CD14-positive monocyte (primary cell): ENCODE results near the gene SLC43A2. TPM values are rescaled to one million over a fixed set of nuclear protein-coding genes. Genes with fewer than 3 reads are reported as not detected.

Experiments
- DNase-seq, 3 donors: peaks; one replicate each; pipeline ENCODE4 v3.0.0-alpha.2; 2011 to 2022
- H2AFZ ChIP-seq: 2 replicates; pipeline ENCODE4 v1.6.0; 2012; ENCODE audit warnings: mild to moderate bottlenecking, low read depth, low read length, inconsistent platforms; ENCODE audit not compliant: insufficient read depth, poor library complexity, severe bottlenecking
- H3K27ac ChIP-seq, 2 donors: 1 replicate in 1 of 2; 2 replicates in 1 of 2; pipeline ENCODE4 v1.5.1; 2012 to 2013; ENCODE audit warnings: low read length in 2 of 2, control low read depth in 1 of 2, inconsistent platforms in 1 of 2, low read depth in 1 of 2, mild to moderate bottlenecking in 1 of 2
- H3K27me3 ChIP-seq, 2 donors: one replicate each; pipeline versions ENCODE4 v1.6.0 to v1.6.1; 2011 to 2013; ENCODE audit warnings: low read length in 2 of 2; ENCODE audit not compliant: control insufficient read depth in 2 of 2, insufficient read depth in 2 of 2
- H3K36me3 ChIP-seq, 2 donors: replicated peaks in 1 of 2; 1 replicate in 1 of 2; 2 replicates in 1 of 2; pipeline versions ENCODE4 v1.5.1 to v1.6.1; 2012 to 2013; ENCODE audit warnings: low read length in 2 of 2, control low read depth in 1 of 2, inconsistent platforms in 1 of 2, mild to moderate bottlenecking in 1 of 2; ENCODE audit not compliant: insufficient read depth in 2 of 2, control insufficient read depth in 1 of 2
- H3K4me1 ChIP-seq, 2 donors: 1 replicate in 1 of 2; 2 replicates in 1 of 2; pipeline versions ENCODE4 v1.5.1 to v1.6.1; 2012 to 2013; ENCODE audit warnings: low read length in 2 of 2, control low read depth in 1 of 2, inconsistent platforms in 1 of 2, mild to moderate bottlenecking in 1 of 2, moderate library complexity in 1 of 2; ENCODE audit not compliant: insufficient read depth in 2 of 2, control insufficient read depth in 1 of 2
- H3K4me2 ChIP-seq: replicated peaks from 2 replicates; pipeline ENCODE3; 2012; ENCODE audit warnings: low read length, moderate library complexity, mild to moderate bottlenecking; ENCODE audit not compliant: poor library complexity, severe bottlenecking; ENCODE audit errors: extremely low read depth
- H3K4me3 ChIP-seq, 3 experiments: fragments of 200-600 bp in 1 of 3; sonication (generic) in 1 of 3; replicated peaks in 1 of 3; 1 replicate in 2 of 3; 2 replicates in 1 of 3; pipeline ENCODE4 v1.5.1; 2011 to 2013; ENCODE audit warnings: low read length in 3 of 3, mild to moderate bottlenecking in 3 of 3, control low read depth in 2 of 3, low read depth in 2 of 3, inconsistent platforms in 1 of 3, moderate library complexity in 1 of 3
- H3K79me2 ChIP-seq: 2 replicates; pipeline ENCODE4 v1.6.0; 2012; ENCODE audit warnings: mild to moderate bottlenecking, control low read depth, inconsistent platforms, low read length, moderate library complexity; ENCODE audit not compliant: insufficient read depth
- H3K9ac ChIP-seq: 2 replicates; pipeline ENCODE4 v1.6.0; 2017; ENCODE audit warnings: low read length, mild to moderate bottlenecking; ENCODE audit not compliant: insufficient read depth, poor library complexity, severe bottlenecking
- H3K9me3 ChIP-seq, 2 donors: replicated peaks in 1 of 2; 1 replicate in 1 of 2; 2 replicates in 1 of 2; pipeline versions ENCODE4 v1.5.1 to v1.6.1; 2012 to 2013; ENCODE audit warnings: low read length in 2 of 2, control low read depth in 1 of 2; ENCODE audit not compliant: control insufficient read depth in 1 of 2, insufficient read depth in 1 of 2
- H4K20me1 ChIP-seq: 2 replicates; pipeline ENCODE4 v1.6.0; 2012; ENCODE audit warnings: mild to moderate bottlenecking, low read length, control low read depth, moderate library complexity; ENCODE audit not compliant: insufficient read depth
- H3K27ac Mint-ChIP-seq, 7 donors: one replicate each; pipeline ENCODE4 v1.8.0; 2020; ENCODE audit warnings: mild to moderate bottlenecking in 7 of 7, mixed read lengths in 7 of 7, moderate library complexity in 6 of 7, inconsistent platforms in 2 of 7
- H3K27me3 Mint-ChIP-seq, 3 donors: one replicate each; pipeline ENCODE4 v1.8.0; 2021 to 2022; ENCODE audit warnings: low read depth in 3 of 3, mild to moderate bottlenecking in 3 of 3, mixed read lengths in 3 of 3, moderate library complexity in 3 of 3, inconsistent platforms in 1 of 3
- H3K36me3 Mint-ChIP-seq, 2 donors: one replicate each; pipeline ENCODE4 v1.8.0; 2020; ENCODE audit warnings: mixed read lengths in 2 of 2, inconsistent platforms in 1 of 2, mild to moderate bottlenecking in 1 of 2
- H3K4me1 Mint-ChIP-seq: one replicate; pipeline ENCODE4 v1.8.0; 2020; ENCODE audit warnings: mild to moderate bottlenecking, mixed read lengths
- H3K4me3 Mint-ChIP-seq, 2 donors: one replicate each; pipeline ENCODE4 v1.8.0; 2020; ENCODE audit warnings: mild to moderate bottlenecking in 2 of 2, mixed read lengths in 2 of 2, moderate library complexity in 1 of 2
- H3K9me3 Mint-ChIP-seq, 7 donors: one replicate each; pipeline ENCODE4 v1.8.0; 2020 to 2022; ENCODE audit warnings: mixed read lengths in 7 of 7, mild to moderate bottlenecking in 6 of 7, moderate library complexity in 6 of 7, inconsistent platforms in 2 of 7
- WGBS: methylation state at CpG from one replicate; pipeline ENCODE4 v1.1.5; 2013; ENCODE audit warnings: missing lambda C conversion rate; ENCODE audit not compliant: insufficient coverage; 5-methylcytosine and 5-hydroxymethylcytosine counted together
- intact Hi-C, 2 donors: fragments of 100-400 bp; cut with micrococcal nuclease; formaldehyde crosslinking; loops; one replicate each; pipeline versions ENCODE4 v1.15.0 to v1.15.1; 2023
- polyA plus RNA-seq, 3 donors: library from polyadenylated mRNA; depleted of rRNA in 1 of 3; unstranded in 2 of 3; stranded (reverse) in 1 of 3; fragments of 300-500 nt in 2 of 3; fragments of >200 nt in 1 of 3; fragmentation: Illumina TruSeq in 2 of 3; gene quantifications; 1 replicate in 2 of 3; 2 replicates in 1 of 3; pipeline ENCODE4 v1.2.3, GENCODE V29; 2012 to 2021
- TF ChIP-seq, protein P1 (sequence below): fragments of 200-600 bp; IDR thresholded peaks from one replicate; pipeline ENCODE4 v1.8.0; 2022; ENCODE audit warnings: antibody characterized with exemption, mild to moderate bottlenecking

Gene SLC43A2
- polyA plus RNA-seq, 3 donors = 115 to 151 (median 117) TPM

- H3K9ac ChIP-seq = no peak overlapping the region
- H3K4me1 ChIP-seq = peaks cover 46 to 55% of the 10 kb centered on the region in 2 donors
- intact Hi-C loops = loop anchor here in 1 of 2 donors (5.0 kb wide), 2 partner anchors 36 to 76 kb away; partner anchors contain the start of genes RILP and SCARF1
- H3K79me2 ChIP-seq = no peaks in the 10 kb centered on the region
- no peaks in the 10 kb centered on the region for H3K27me3 ChIP-seq
- no peak overlapping the region for H3K4me3 Mint-ChIP-seq
- peaks cover 10 to 25% of the 10 kb centered on the region in 2 donors for H3K36me3 Mint-ChIP-seq
- 87% methylated on average over 18 of the region's 18 CpGs for WGBS
- H3K9me3 ChIP-seq = no peaks in the 10 kb centered on the region
- peaks cover 46% of the 10 kb centered on the region for H3K4me1 Mint-ChIP-seq
- peaks cover 8 to 10% of the 10 kb centered on the region in 2 donors for H3K36me3 ChIP-seq
- H3K27ac Mint-ChIP-seq = peak overlapping the region in 1 of 7 donors; percentile 20
- no peak overlapping the region for H3K27ac ChIP-seq
- peak in 1 of 3 donors; percentile 8 for DNase-seq
- H3K4me3 ChIP-seq = no peak overlapping the region
- H3K4me2 ChIP-seq = no peak overlapping the region
- peaks cover 0 to 8% (median 0%) of the 10 kb centered on the region in 3 donors for H3K27me3 Mint-ChIP-seq
- H4K20me1 ChIP-seq = peaks cover 6% of the 10 kb centered on the region
- H2AFZ ChIP-seq = no peak overlapping the region
- TF ChIP-seq, protein P1, sequence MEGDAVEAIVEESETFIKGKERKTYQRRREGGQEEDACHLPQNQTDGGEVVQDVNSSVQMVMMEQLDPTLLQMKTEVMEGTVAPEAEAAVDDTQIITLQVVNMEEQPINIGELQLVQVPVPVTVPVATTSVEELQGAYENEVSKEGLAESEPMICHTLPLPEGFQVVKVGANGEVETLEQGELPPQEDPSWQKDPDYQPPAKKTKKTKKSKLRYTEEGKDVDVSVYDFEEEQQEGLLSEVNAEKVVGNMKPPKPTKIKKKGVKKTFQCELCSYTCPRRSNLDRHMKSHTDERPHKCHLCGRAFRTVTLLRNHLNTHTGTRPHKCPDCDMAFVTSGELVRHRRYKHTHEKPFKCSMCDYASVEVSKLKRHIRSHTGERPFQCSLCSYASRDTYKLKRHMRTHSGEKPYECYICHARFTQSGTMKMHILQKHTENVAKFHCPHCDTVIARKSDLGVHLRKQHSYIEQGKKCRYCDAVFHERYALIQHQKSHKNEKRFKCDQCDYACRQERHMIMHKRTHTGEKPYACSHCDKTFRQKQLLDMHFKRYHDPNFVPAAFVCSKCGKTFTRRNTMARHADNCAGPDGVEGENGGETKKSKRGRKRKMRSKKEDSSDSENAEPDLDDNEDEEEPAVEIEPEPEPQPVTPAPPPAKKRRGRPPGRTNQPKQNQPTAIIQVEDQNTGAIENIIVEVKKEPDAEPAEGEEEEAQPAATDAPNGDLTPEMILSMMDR = no peak
- peaks cover 0 to 2% (median 0%) of the 10 kb centered on the region in 7 donors for H3K9me3 Mint-ChIP-seq
Measured at GRCh38 chr17:1571341-1571704, 57.3 kb downstream of the SLC43A2 start.

- peak overlapping the region in 1 of 2 donors; percentile 16 for H3K4me3 Mint-ChIP-seq
- Histone ChIP-seq H3K9me3 (no peaks in the 10 kb centered on the region), H3K27me3 (no peaks in the 10 kb centered on the region), H3K27ac (no peak overlapping the region), H3K79me2 (no peaks in the 10 kb centered on the region), H3K4me2 (no peak overlapping the region), H3K36me3 (peaks cover 0 to 10% of the 10 kb centered on the region in 2 donors), H3K9ac (no peak overlapping the region), H3K4me3 (no peak overlapping the region), H2AFZ (no peak overlapping the region), H3K4me1 (peaks cover 32 to 41% of the 10 kb centered on the region in 2 donors), H4K20me1 (peaks cover 5% of the 10 kb centered on the region)
- DNase-seq = no peak
- TF ChIP-seq, protein P1 = no peak
- 91% methylated on average over 20 of the region's 27 CpGs for WGBS
- peaks cover 37% of the 10 kb centered on the region for H3K4me1 Mint-ChIP-seq
- intact Hi-C loops = no loop called here
- peaks cover 0 to 18% (median under 1%) of the 10 kb centered on the region in 3 donors for H3K27me3 Mint-ChIP-seq
- H3K9me3 Mint-ChIP-seq = peaks cover 0 to 2% (median 0%) of the 10 kb centered on the region in 7 donors
- H3K36me3 Mint-ChIP-seq = peaks cover 4 to 17% of the 10 kb centered on the region in 2 donors
- peak overlapping the region in 2 of 7 donors; percentile 42 to 44 for H3K27ac Mint-ChIP-seq
Measured at GRCh38 chr17:1568950-1569810, 59.5 kb downstream of the SLC43A2 start.
